ENCODE measurements around the gene ADGRF5.

Gene ADGRF5

DNA sequence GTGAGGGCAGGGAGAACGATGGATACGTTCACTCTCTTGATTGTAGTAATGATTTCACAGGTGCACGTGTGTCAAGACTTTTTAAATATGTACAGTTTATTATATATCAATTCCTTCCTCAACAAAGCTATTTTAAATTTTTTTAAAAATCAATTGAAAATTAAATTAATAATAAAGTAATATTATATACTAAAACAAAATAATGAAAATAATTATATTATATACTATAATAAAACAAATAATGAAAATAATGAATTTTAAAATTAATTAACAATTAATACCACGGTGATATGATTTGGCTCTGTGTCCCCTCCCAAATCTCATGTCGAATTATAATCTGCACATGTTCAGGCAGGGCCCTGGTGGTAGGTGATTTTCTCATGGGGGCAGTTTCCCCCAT is 42.7 kb downstream of the ADGRF5 start:
- Histone ChIP-seq H3K4me1 (ENCODE audit: low read length) (no peaks in the 10 kb centered on the region), H3F3A (ENCODE audit: insufficient read depth, low read length) (no peaks in the 10 kb centered on the region), H3K9ac (ENCODE audit: low read length) (no peak overlapping the region), H2AFZ (ENCODE audit: low read length) (no peak overlapping the region), H3K9me2 (replicated peaks; ENCODE audit: insufficient read depth, low read length) (no peaks in the 10 kb centered on the region), H3K4me2 (ENCODE audit: low read depth, low read length) (no peak overlapping the region), H3K36me3 (replicated peaks; ENCODE audit: insufficient read depth, low read length) (no peaks in the 10 kb centered on the region), H3K27me3 (replicated peaks; ENCODE audit: insufficient read depth, low read length) (no peaks in the 10 kb centered on the region), H3K27ac (ENCODE audit: low read length) (no peak overlapping the region), H3K4me3 (ENCODE audit: low read length) (no peak overlapping the region), H3K79me2 (ENCODE audit: low read length) (no peaks in the 10 kb centered on the region), H3K9me3 (replicated peaks; ENCODE audit: insufficient read depth, low read length) (no peaks in the 10 kb centered on the region), H4K20me1 (ENCODE audit: insufficient read depth, low read length) (no peaks in the 10 kb centered on the region)
- no peak for TF ChIP-seq CTCF (IDR thresholded peaks at IDR 0.05; ENCODE audit: low read length)
- TF ChIP-seq EZH2phosphoT487 (IDR thresholded peaks at IDR 0.05; ENCODE audit: low read length) = no peak
- no peak for TF ChIP-seq EZH2 (optimal IDR thresholded peaks at IDR 0.05; ENCODE audit: low read depth, low read length)
- no peak for DNase-seq

GRCh38 chr6:46876126-46876525 is 45.6 kb downstream of the ADGRF5 start:
- H3K36me3 ChIP-seq (replicated peaks; ENCODE audit: insufficient read depth, low read length) = no peaks in the 10 kb centered on the region
- no peak overlapping the region for H3K4me2 ChIP-seq (ENCODE audit: low read depth, low read length)
- no peak overlapping the region for H3K9ac ChIP-seq (ENCODE audit: low read length)
- no peaks in the 10 kb centered on the region for H3K27me3 ChIP-seq (replicated peaks; ENCODE audit: insufficient read depth, low read length)
- H3K9me3 ChIP-seq (replicated peaks; ENCODE audit: insufficient read depth, low read length) = no peaks in the 10 kb centered on the region
- H4K20me1 ChIP-seq (ENCODE audit: insufficient read depth, low read length) = no peaks in the 10 kb centered on the region
- H3K4me3 ChIP-seq (ENCODE audit: low read length) = no peak overlapping the region
- H2AFZ ChIP-seq (ENCODE audit: low read length) = no peak overlapping the region
- no peaks in the 10 kb centered on the region for H3F3A ChIP-seq (ENCODE audit: insufficient read depth, low read length)
- no peaks in the 10 kb centered on the region for H3K79me2 ChIP-seq (ENCODE audit: low read length)
- H3K27ac ChIP-seq (ENCODE audit: low read length) = no peak overlapping the region
- TF ChIP-seq EZH2phosphoT487 (IDR thresholded peaks at IDR 0.05; ENCODE audit: low read length) = no peak
- TF ChIP-seq EZH2 (optimal IDR thresholded peaks at IDR 0.05; ENCODE audit: low read depth, low read length) = no peak
- TF ChIP-seq CTCF (IDR thresholded peaks at IDR 0.05; ENCODE audit: low read length) = no peak
- no peaks in the 10 kb centered on the region for H3K4me1 ChIP-seq (ENCODE audit: low read length)
- no peaks in the 10 kb centered on the region for H3K9me2 ChIP-seq (replicated peaks; ENCODE audit: insufficient read depth, low read length)
- DNase-seq = no peak

DNA sequence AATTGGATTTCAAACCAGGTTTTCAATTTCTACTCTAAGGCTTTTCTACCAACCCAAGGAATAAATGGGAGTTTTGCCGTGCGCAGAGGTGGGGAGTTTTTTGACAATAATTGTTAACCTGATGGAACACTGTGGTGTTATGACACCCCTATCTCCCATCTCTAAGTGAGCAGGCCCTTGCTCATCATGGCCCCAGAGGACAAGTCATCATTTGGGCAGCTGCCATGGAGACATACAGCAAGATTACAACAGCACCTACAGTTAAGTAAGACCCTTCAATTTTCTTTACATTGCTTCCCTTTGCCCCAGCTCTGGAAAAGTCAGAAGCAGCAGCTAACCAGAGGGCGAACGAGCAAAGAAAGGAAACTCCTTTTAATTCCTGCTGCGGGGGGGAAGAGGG is 54.3 kb downstream of the ADGRF5 start:
- no peaks in the 10 kb centered on the region for H3K27me3 ChIP-seq (replicated peaks; ENCODE audit: insufficient read depth, low read length)
- H3K9me3 ChIP-seq (replicated peaks; ENCODE audit: insufficient read depth, low read length) = no peaks in the 10 kb centered on the region
- H2AFZ ChIP-seq (ENCODE audit: low read length) = no peak overlapping the region
- TF ChIP-seq EZH2 (optimal IDR thresholded peaks at IDR 0.05; ENCODE audit: low read depth, low read length) (no peak), EZH2phosphoT487 (IDR thresholded peaks at IDR 0.05; ENCODE audit: low read length) (no peak), CTCF (IDR thresholded peaks at IDR 0.05; ENCODE audit: low read length) (no peak)
- H3K27ac ChIP-seq (ENCODE audit: low read length) = no peak overlapping the region
- no peaks in the 10 kb centered on the region for H3K4me1 ChIP-seq (ENCODE audit: low read length)
- no peaks in the 10 kb centered on the region for H3F3A ChIP-seq (ENCODE audit: insufficient read depth, low read length)
- DNase-seq = no peak
- H3K4me3 ChIP-seq (ENCODE audit: low read length) = no peak overlapping the region
- H3K4me2 ChIP-seq (ENCODE audit: low read depth, low read length) = no peak overlapping the region
- no peaks in the 10 kb centered on the region for H3K79me2 ChIP-seq (ENCODE audit: low read length)
- H3K9me2 ChIP-seq (replicated peaks; ENCODE audit: insufficient read depth, low read length) = no peaks in the 10 kb centered on the region
- no peaks in the 10 kb centered on the region for H4K20me1 ChIP-seq (ENCODE audit: insufficient read depth, low read length)
- H3K36me3 ChIP-seq (replicated peaks; ENCODE audit: insufficient read depth, low read length) = no peaks in the 10 kb centered on the region
- H3K9ac ChIP-seq (ENCODE audit: low read length) = no peak overlapping the region

Measured in MM.1S (cell line).